Spinal cord (tissue), 10 donors: ENCODE data around the gene AGXT2. TPM values are rescaled to one million over a fixed set of nuclear protein-coding genes. Genes with fewer than 3 reads are reported as not detected.

Source experiments
- DNase-seq, 6 donors: peaks; one replicate each; pipeline versions ENCODE4 v3.0.0 to v3.0.0-alpha.2; 2013 to 2015; ENCODE audit warnings: low spot score in 6 of 6, low read depth in 4 of 6
- H3K27ac ChIP-seq: one replicate; pipeline ENCODE4 v1.5.1; 2013; ENCODE audit warnings: low read depth, low read length, control low read depth
- H3K27me3 ChIP-seq: one replicate; pipeline ENCODE4 v1.6.1; 2013; ENCODE audit warnings: low read length; ENCODE audit not compliant: control insufficient read depth, insufficient read depth
- H3K36me3 ChIP-seq: one replicate; pipeline ENCODE4 v1.6.1; 2013; ENCODE audit warnings: low read length; ENCODE audit not compliant: control insufficient read depth, insufficient read depth
- H3K4me1 ChIP-seq: one replicate; pipeline ENCODE4 v1.6.1; 2013; ENCODE audit warnings: low read length; ENCODE audit not compliant: control insufficient read depth, insufficient read depth
- H3K4me3 ChIP-seq: one replicate; pipeline ENCODE4 v1.5.1; 2013; ENCODE audit warnings: low read depth, low read length, control low read depth
- H3K9me3 ChIP-seq: one replicate; pipeline ENCODE4 v1.6.1; 2013; ENCODE audit warnings: low read length; ENCODE audit not compliant: control insufficient read depth, insufficient read depth
- WGBS: methylation state at CpG from one replicate; pipeline ENCODE4 v1.1.5; 2013; ENCODE audit warnings: missing lambda C conversion rate; ENCODE audit not compliant: insufficient coverage; 5-methylcytosine and 5-hydroxymethylcytosine counted together
- polyA plus RNA-seq, 2 donors: library from polyadenylated mRNA; unstranded; fragments of 120-200 nt; gene quantifications; one replicate each; pipeline ENCODE4 v1.2.1, GENCODE V29; 2013; ENCODE audit not compliant: insufficient read length in 2 of 2
- total RNA-seq, 2 donors: library from RNA; depleted of rRNA in 1 of 2; stranded (reverse); fragments of 120-200 nt in 1 of 2; fragments of >200 nt in 1 of 2; gene quantifications; one replicate each; pipeline versions ENCODE4 v1.2.3 to v1.2.4, GENCODE V29; 2013 to 2014
- donor health status: healthy.

AGXT2 gene
- total and polyA plus RNA-seq, 4 donors = 0.11 to 0.21 TPM; not detected in 2

DNA sequence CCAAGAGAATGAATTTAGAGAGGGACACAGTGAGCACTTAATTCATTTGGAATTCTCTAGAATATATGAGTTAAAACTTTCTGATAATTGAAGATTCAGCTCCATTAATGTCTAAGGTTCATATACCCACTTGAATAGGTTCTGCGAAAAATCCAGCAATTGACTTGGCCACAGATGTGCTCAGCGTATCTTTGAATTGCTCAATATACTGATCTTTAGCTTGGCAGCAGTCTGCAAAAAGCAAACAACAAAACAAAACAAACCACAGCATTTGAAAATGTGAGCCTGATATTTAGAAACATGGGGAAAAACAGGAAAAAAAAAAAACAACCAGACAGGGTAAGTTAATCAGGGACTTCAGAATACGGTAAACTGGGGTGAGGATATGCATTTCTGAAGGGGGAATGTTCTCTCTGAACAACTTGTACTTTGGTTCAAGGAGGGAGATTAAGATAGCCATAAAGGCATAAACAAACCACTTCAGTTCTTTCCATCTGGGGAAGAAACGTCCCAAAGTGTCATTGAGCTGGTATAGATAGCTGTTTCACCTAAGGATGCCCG is 21.4 kb downstream of the AGXT2 start:
- H3K27me3 ChIP-seq = no peaks in the 10 kb centered on the region
- no peaks in the 10 kb centered on the region for H3K4me1 ChIP-seq
- H3K9me3 ChIP-seq = no peaks in the 10 kb centered on the region
- no peak for DNase-seq
- WGBS = no CpG with 5 or more reads among the region's 5 CpGs
- no peak overlapping the region for H3K4me3 ChIP-seq
- H3K36me3 ChIP-seq = no peaks in the 10 kb centered on the region
- no peak overlapping the region for H3K27ac ChIP-seq

DNA sequence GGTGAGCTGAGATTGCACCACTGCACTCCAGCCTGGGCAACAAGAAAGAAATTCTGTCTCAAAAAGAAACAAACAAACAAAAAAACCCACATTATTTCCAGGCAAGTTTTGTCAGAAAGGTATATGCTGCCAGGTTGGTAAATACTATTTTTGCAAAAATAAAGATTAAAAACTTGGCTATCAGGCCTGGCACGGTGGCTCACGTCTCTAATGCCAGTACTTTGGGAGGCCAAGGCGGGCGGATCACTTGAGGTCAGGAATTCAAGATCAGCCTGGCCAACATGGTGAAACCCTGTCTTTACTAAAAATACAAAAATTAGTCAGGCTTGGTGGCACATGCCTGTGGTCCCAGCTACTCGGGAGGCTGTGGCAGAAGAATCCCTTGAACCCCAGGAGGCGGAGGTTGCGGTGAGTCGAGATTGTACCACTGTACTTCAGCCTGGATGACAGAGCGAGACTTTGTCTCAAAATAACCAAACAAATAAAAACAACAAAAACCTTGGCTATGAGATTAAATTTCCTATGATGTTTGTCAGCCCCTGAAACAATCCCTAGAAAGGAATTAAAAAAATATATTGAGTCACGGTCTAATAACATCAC is 22.7 kb downstream of the AGXT2 start:
- Histone ChIP-seq H3K4me1 (no peaks in the 10 kb centered on the region), H3K4me3 (no peak overlapping the region), H3K36me3 (no peaks in the 10 kb centered on the region), H3K27me3 (no peaks in the 10 kb centered on the region), H3K27ac (no peak overlapping the region), H3K9me3 (no peaks in the 10 kb centered on the region)
- 91% methylated on average over 5 of the region's 10 CpGs for whole genome bisulfite sequencing
- DNase-seq = no peak

DNA sequence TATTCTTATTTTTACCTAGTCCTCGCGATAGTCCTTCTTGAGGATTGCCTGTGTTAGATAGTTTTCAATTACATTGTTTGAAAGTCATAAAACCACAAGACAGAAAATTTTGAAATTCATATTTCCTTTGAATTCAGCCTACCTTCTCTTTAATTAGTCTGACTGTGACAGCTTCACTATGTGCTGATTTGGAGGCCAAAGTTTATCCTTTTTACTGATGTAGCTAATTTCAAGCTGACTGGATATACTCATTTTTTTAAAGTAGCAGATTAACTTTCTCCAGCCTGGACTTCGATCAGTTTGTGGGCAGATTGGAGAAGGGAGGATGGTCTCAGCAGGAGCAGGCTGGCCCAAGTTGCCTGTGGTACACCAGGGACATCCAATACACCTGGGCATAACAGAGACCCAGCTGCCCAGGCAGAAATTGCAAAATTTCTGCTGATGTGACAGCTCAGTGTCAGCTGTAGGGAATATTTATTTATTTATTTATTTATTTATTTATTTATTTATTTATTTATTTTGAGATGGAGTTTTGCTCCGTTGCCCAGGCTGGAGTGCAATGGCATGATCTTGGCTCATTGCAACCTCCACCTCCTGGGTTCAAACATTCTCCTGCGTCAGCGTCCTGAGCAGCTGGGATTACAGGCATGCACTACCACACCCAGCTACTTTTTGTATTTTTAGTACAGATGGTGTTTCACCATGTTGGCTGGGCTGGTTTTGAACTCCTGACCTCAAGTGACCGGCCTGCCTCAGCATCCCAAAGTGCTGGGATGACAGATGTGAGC is 24.2 kb downstream of the AGXT2 start:
- 100% methylated on average over 1 of the region's 7 CpGs for WGBS
- H3K27ac ChIP-seq = no peak overlapping the region
- no peak overlapping the region for H3K4me3 ChIP-seq
- DNase-seq = no peak
- H3K36me3 ChIP-seq = no peaks in the 10 kb centered on the region
- no peaks in the 10 kb centered on the region for H3K9me3 ChIP-seq
- H3K4me1 ChIP-seq = no peaks in the 10 kb centered on the region
- H3K27me3 ChIP-seq = no peaks in the 10 kb centered on the region

DNA sequence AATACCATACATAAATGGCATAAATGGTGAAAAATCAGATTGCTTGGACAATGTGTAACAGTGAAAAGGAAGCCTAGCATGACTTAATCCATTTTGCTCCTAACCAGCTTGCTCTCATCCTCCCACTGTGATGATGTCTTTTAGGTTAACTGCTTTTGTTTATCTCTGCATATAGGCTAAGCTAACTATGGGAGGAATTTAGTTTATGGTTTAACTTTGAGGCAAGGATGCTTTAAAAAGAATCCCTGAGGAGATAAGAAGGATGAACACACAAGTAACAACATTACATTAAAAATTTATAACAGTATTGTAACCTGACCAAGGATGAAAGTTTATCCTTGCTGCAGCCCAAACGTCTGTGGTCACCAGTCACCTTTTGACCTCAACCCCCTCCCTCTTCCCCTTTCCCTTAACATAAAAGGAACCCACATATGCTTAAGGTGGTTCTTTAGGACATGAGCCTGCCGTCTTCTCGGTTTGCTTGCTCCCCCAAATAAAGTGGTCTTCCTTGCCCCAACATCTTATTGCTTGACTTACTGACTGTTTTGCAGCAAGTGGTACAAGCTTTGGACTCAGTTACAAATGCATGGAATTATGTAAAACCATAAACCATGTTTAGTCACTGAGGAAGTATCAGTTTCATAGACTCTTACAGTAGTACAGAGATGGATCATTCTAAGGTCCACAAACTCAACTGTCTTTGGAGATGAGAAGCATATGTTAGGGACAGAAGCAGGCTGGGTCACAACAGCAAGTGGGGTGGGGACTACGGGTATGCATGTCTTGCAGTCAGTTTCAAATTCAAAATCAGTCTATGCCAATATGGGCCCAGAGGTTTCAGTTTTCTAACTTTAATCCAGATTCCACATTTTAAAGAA is 31.3 kb downstream of the AGXT2 start:
- H3K27ac ChIP-seq = no peak overlapping the region
- H3K4me1 ChIP-seq = no peaks in the 10 kb centered on the region
- no peak for DNase-seq
- no peaks in the 10 kb centered on the region for H3K27me3 ChIP-seq
- no peaks in the 10 kb centered on the region for H3K9me3 ChIP-seq
- no peak overlapping the region for H3K4me3 ChIP-seq
- 61% methylated on average over 2 of the region's 4 CpGs for WGBS
- no peaks in the 10 kb centered on the region for H3K36me3 ChIP-seq

DNA sequence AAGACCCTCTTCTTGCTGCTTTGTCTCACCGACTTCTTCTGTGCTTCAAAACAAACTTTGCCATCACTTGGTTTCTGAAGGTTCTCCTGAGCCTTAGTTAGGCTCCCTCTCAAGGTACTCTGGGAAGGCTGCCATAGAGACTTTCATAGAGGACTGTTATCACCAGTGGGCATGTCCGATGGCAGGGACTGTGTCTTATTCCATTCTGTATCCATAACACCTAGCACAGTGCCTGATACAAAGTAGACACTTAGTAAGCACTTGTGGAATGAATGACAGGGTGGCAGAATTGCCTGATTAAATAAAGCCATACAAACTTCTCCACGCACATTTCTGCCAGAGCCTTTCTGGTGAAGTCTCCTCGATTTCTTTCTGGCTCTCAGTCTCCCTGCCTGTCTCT is 32.7 kb downstream of the AGXT2 start:
- Histone ChIP-seq H3K4me3 (no peak overlapping the region), H3K4me1 (no peaks in the 10 kb centered on the region), H3K36me3 (no peaks in the 10 kb centered on the region), H3K27ac (no peak overlapping the region), H3K9me3 (no peaks in the 10 kb centered on the region), H3K27me3 (no peaks in the 10 kb centered on the region)
- DNase-seq = no peak
- WGBS = 100% methylated on average over 1 of the region's 4 CpGs

DNA sequence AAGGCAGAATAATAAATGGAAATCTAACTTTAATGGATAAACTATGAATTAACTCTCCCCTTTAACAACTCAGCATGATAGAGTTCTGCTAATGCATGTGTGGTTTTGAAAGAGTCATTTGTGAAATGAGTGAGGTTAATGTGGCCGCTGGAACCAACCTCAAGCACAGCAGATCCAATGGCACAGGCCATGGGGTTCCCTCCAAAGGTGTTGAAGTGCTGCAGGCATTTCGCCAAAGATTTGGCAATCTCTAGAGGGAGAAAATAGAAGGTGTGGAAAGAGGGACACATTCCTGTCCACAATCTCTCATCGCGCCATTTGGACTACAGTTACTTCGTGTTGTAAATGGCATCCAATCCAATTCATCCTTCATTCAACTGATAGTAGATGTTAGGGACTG is 35.0 kb downstream of the AGXT2 start:
- no peaks in the 10 kb centered on the region for H3K36me3 ChIP-seq
- H3K4me1 ChIP-seq = no peaks in the 10 kb centered on the region
- no peak overlapping the region for H3K4me3 ChIP-seq
- no peaks in the 10 kb centered on the region for H3K27me3 ChIP-seq
- H3K9me3 ChIP-seq = no peaks in the 10 kb centered on the region
- WGBS = 88% methylated on average over 1 of the region's 5 CpGs
- no peak for DNase-seq
- H3K27ac ChIP-seq = no peak overlapping the region

DNA sequence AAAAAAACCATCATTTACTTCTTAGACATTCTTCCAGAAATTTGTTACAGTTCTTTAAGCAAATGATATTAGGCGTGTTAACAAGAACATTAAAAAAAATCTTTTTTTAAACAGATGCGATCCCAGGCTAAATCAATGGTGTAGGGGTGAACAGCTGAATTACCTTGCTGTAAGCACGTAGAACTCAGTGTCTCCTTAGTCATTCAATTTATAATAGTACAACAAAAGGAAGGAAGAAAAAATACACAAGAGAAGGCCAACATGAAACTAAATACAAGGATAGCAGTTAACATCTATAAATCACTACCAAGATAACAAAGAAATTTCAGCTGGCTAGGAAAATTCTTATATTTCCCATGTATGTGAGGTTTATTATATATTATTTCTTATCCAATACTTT is 35.4 kb downstream of the AGXT2 start:
- Histone ChIP-seq H3K4me1 (no peaks in the 10 kb centered on the region), H3K4me3 (no peak overlapping the region), H3K27me3 (no peaks in the 10 kb centered on the region), H3K36me3 (no peaks in the 10 kb centered on the region), H3K9me3 (no peaks in the 10 kb centered on the region), H3K27ac (no peak overlapping the region)
- WGBS = no CpG with 5 or more reads among the region's 3 CpGs
- DNase-seq = no peak

DNA sequence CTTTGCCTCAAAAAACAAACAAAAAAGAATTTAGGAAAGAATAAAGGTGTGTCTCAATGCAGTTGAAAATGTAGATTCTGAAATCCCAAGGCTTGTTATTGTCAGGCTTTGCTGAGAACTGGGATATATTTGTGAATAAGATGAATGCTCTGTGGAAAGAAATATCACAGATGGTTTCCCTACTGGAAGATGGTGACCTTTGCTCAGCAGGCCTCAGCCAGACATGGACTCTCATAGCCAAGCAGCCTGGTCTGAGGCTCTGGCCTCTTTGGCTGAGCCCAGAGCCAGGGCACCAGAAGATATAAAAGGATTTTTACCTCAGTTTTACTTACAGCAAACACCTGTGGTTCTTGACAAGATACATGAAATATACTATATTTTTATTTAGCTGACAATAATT is 37.1 kb downstream of the AGXT2 start:
- no peak overlapping the region for H3K4me3 ChIP-seq
- no peak overlapping the region for H3K27ac ChIP-seq
- no peaks in the 10 kb centered on the region for H3K4me1 ChIP-seq
- no peaks in the 10 kb centered on the region for H3K36me3 ChIP-seq
- no peaks in the 10 kb centered on the region for H3K27me3 ChIP-seq
- DNase-seq = no peak
- no peaks in the 10 kb centered on the region for H3K9me3 ChIP-seq

DNA sequence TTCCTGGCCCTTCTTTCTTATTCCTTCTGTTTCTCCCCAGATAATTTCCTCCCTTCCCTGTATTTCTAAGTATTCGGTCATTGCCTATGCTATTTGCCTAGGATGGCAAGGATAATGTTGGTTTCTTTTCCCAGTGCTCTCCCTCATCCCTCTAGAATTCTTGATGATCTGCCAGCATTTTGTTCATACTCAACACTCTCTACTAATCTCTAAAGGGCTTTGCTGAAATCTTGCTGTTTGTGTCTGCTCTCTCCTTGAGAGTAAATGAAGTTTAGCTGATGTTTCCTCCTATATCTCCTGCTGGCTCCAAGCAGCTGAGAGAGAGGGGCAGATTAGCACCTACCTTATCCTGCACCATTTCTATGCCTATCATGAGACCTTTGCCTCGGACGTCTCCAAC is 38.1 kb downstream of the AGXT2 start:
- DNase-seq = no peak
- WGBS = no CpG with 5 or more reads among the region's 3 CpGs
- Histone ChIP-seq H3K9me3 (no peaks in the 10 kb centered on the region), H3K4me1 (no peaks in the 10 kb centered on the region), H3K27me3 (no peaks in the 10 kb centered on the region), H3K27ac (no peak overlapping the region), H3K36me3 (no peaks in the 10 kb centered on the region), H3K4me3 (no peak overlapping the region)
